OCI-LY3 (cell line): ENCODE results near the gene MIB1.

Experiments used
- H2AFZ ChIP-seq: fragments of 200-600, 300-600 bp; shearing (Covaris generic); 2 replicates; pipeline ENCODE4 v1.6.0; 2014; ENCODE audit warnings: antibody characterized with exemption, low read depth, low read length
- H3K27ac ChIP-seq: fragments of 200-600, 300-600 bp; sonication (generic); 2 replicates; pipeline ENCODE4 v1.5.1; 2014; ENCODE audit warnings: mild to moderate bottlenecking, low read length, moderate library complexity, mixed read lengths
- H3K27me3 ChIP-seq: fragments of 200-600, 300-600 bp; sonication (generic); 2 replicates; pipeline ENCODE4 v1.6.1; 2014; ENCODE audit warnings: low read depth, low read length, mixed read lengths
- H3K36me3 ChIP-seq: fragments of 200-600, 300-600 bp; sonication (generic); replicated peaks from 2 replicates; pipeline ENCODE3; 2014; ENCODE audit warnings: low read depth, low read length, mixed read lengths
- H3K4me1 ChIP-seq: fragments of 300-600, 200-600 bp; sonication (generic); 2 replicates; pipeline ENCODE4 v1.6.1; 2014; ENCODE audit warnings: low read length, mixed read lengths
- H3K4me2 ChIP-seq: fragments of 200-600, 300-600 bp; sonication (generic); 2 replicates; pipeline ENCODE4 v1.6.1; 2014; ENCODE audit warnings: low read length, mixed read lengths
- H3K4me3 ChIP-seq: fragments of 300-600, 200-600 bp; sonication (generic); 2 replicates; pipeline ENCODE4 v1.5.1; 2014; ENCODE audit warnings: antibody characterized with exemption, mild to moderate bottlenecking, low read length, moderate library complexity
- H3K79me2 ChIP-seq: fragments of 300-600, 200-600 bp; shearing (Covaris generic); 2 replicates; pipeline ENCODE4 v1.6.1; 2014; ENCODE audit warnings: mild to moderate bottlenecking, low read length, mixed read lengths
- H3K9ac ChIP-seq: fragments of 300-600, 200-600 bp; shearing (Covaris generic); 2 replicates; pipeline ENCODE4 v1.6.0; 2014; ENCODE audit warnings: mild to moderate bottlenecking, low read length, moderate library complexity
- H3K9me3 ChIP-seq: fragments of 200-600, 300-600 bp; shearing (Covaris generic); 2 replicates; pipeline ENCODE4 v1.6.1; 2014; ENCODE audit warnings: low read length, mixed read lengths; ENCODE audit not compliant: insufficient read depth
- H4K20me1 ChIP-seq: fragments of 200-600, 300-600 bp; sonication (generic); 2 replicates; pipeline ENCODE4 v1.6.1; 2016; ENCODE audit warnings: low read length, mixed read lengths; ENCODE audit not compliant: insufficient read depth
- CTCF ChIP-seq: fragments of 200-600, 300-600 bp; sonication (generic); IDR thresholded peaks from 2 replicates; pipeline ENCODE4 v1.5.1; 2014; ENCODE audit warnings: antibody characterized with exemption, low read length, low read depth
- EZH2phosphoT487 ChIP-seq: fragments of 200-600 bp; shearing (Covaris generic); IDR thresholded peaks from 2 replicates; pipeline ENCODE4 v1.6.1; 2018; ENCODE audit warnings: antibody characterized with exemption, mixed run types, low read depth

MIB1 gene

GRCh38 chr18:21911551-21911950 lies 171.0 kb downstream of the MIB1 start:
- TF ChIP-seq EZH2phosphoT487 (no peak), CTCF (no peak)
- Histone ChIP-seq H3K36me3 (no peaks in the 10 kb centered on the region), H3K79me2 (no peaks in the 10 kb centered on the region), H3K4me2 (peak overlapping the region; percentile 52), H3K9me3 (no peaks in the 10 kb centered on the region), H3K4me1 (peaks cover 13% of the 10 kb centered on the region), H3K9ac (no peak overlapping the region), H2AFZ (0 out of 2 replicates have a peak overlapping the region, but pooled peaks have one; percentile 33), H3K27ac (no peak overlapping the region), H3K4me3 (0 out of 2 replicates have a peak overlapping the region, but pooled peaks have one; percentile 4), H4K20me1 (no peaks in the 10 kb centered on the region), H3K27me3 (no peaks in the 10 kb centered on the region)

GRCh38 chr18:21912339-21913239 lies 172.0 kb downstream of the MIB1 start:
- H3K4me3 ChIP-seq, result no peak overlapping the region
- H3K9ac ChIP-seq, result no peak overlapping the region
- no peaks in the 10 kb centered on the region for H3K9me3 ChIP-seq
- H3K27ac ChIP-seq, result no peak overlapping the region
- H3K36me3 ChIP-seq, result no peaks in the 10 kb centered on the region
- no peaks in the 10 kb centered on the region for H3K79me2 ChIP-seq
- no peak overlapping the region for H3K4me2 ChIP-seq
- H3K27me3 ChIP-seq, result no peaks in the 10 kb centered on the region
- peaks cover 16% of the 10 kb centered on the region for H3K4me1 ChIP-seq
- TF ChIP-seq EZH2phosphoT487 (no peak), CTCF (peak; percentile 33; the same call in 1 of the 2 replicates)
- H4K20me1 ChIP-seq, result no peaks in the 10 kb centered on the region
- H2AFZ ChIP-seq, result no peak overlapping the region

- no peaks in the 10 kb centered on the region for H3K27me3 ChIP-seq
- no peak overlapping the region for H2AFZ ChIP-seq
- TF ChIP-seq CTCF (peak; percentile 78), EZH2phosphoT487 (no peak)
Observed at GRCh38 chr18:21914739-21915319, 174.2 kb downstream of the MIB1 start.

GRCh38 chr18:21915546-21915945 lies 175.0 kb downstream of the MIB1 start:
- H3K9me3 ChIP-seq, result peaks cover 4% of the 10 kb centered on the region; the same call in 1 of the 2 replicates
- no peaks in the 10 kb centered on the region for H3K79me2 ChIP-seq
- no peak overlapping the region for H3K4me3 ChIP-seq
- peaks cover 16% of the 10 kb centered on the region for H3K4me1 ChIP-seq
- no peak overlapping the region for H3K4me2 ChIP-seq
- H4K20me1 ChIP-seq, result no peaks in the 10 kb centered on the region
- H3K36me3 ChIP-seq, result peaks cover 4% of the 10 kb centered on the region
- no peak overlapping the region for H3K9ac ChIP-seq
- H3K27me3 ChIP-seq, result no peaks in the 10 kb centered on the region
- TF ChIP-seq CTCF (no peak), EZH2phosphoT487 (no peak)
- no peak overlapping the region for H3K27ac ChIP-seq
- no peak overlapping the region for H2AFZ ChIP-seq

More at GRCh38 chr18:21914739-21915319, 174.2 kb downstream of the MIB1 start:
- no peak overlapping the region for H3K27ac ChIP-seq
- H3K4me2 ChIP-seq, result no peak overlapping the region
- H3K36me3 ChIP-seq, result peaks cover 4% of the 10 kb centered on the region
- no peaks in the 10 kb centered on the region for H4K20me1 ChIP-seq
- H3K4me3 ChIP-seq, result no peak overlapping the region
- peaks cover 4% of the 10 kb centered on the region; the same call in 1 of the 2 replicates for H3K9me3 ChIP-seq
- no peaks in the 10 kb centered on the region for H3K79me2 ChIP-seq
- H3K4me1 ChIP-seq, result peaks cover 16% of the 10 kb centered on the region
- no peak overlapping the region for H3K9ac ChIP-seq
